Left ventricle myocardium inferior (tissue), 1 donor: ENCODE data around the gene MICOS13. TPM values are rescaled to one million over a fixed set of nuclear protein-coding genes. Genes with fewer than 3 reads are reported as not detected.

ENCODE experiments used
- DNase-seq: peaks from one replicate; pipeline ENCODE4 v3.0.0-alpha.2; 2020
- H3K27ac ChIP-seq: fragments of 200-600 bp; replicated peaks from 2 replicates; pipeline ENCODE4 v1.8.0; 2021
- H3K27me3 ChIP-seq: fragments of 200-600 bp; 2 replicates; pipeline ENCODE4 v1.8.0; 2021; ENCODE audit warnings: low read depth
- H3K36me3 ChIP-seq: fragments of 200-600 bp; 2 replicates; pipeline ENCODE4 v1.8.0; 2021
- H3K4me1 ChIP-seq: fragments of 200-600 bp; 2 replicates; pipeline ENCODE4 v1.8.0; 2021
- H3K4me3 ChIP-seq: fragments of 200-600 bp; 2 replicates; pipeline ENCODE4 v1.8.0; 2021; ENCODE audit warnings: mild to moderate bottlenecking, moderate library complexity
- H3K9me3 ChIP-seq: fragments of 200-600 bp; replicated peaks from 2 replicates; pipeline ENCODE4 v1.8.0; 2021
- CTCF ChIP-seq: fragments of 200-600 bp; IDR thresholded peaks from 2 replicates; pipeline ENCODE4 v1.8.0; 2021; ENCODE audit warnings: antibody characterized with exemption, mild to moderate bottlenecking, borderline replicate concordance
- intact Hi-C: fragments of 100-400 bp; cut with micrococcal nuclease; formaldehyde crosslinking; loops from one replicate; pipeline ENCODE4 v1.11.0; 2022
- total RNA-seq: library from RNA; stranded (reverse); fragmentation: NEBNext Ultra II Directional; extraction: Animal tissue kit (Norgen Biotek cat#: 25700); gene quantifications from one replicate; pipeline ENCODE4 v1.2.1, GENCODE V29; 2021
- donor health status: DM: no; HTN: yes; CAD: no; lungs with severe emphysema.

The MICOS13 gene
- total RNA-seq, 1 donor from 2014 or later = 155 TPM

- no peak overlapping the region for H3K4me3 ChIP-seq
- TF ChIP-seq CTCF = no peak
- H3K27me3 ChIP-seq = no peaks in the 10 kb centered on the region
- H3K27ac ChIP-seq = no peak overlapping the region
- no peaks in the 10 kb centered on the region for H3K9me3 ChIP-seq
- DNase-seq = no peak
- no peaks in the 10 kb centered on the region for H3K4me1 ChIP-seq
- peaks cover 100% of the 10 kb centered on the region for H3K36me3 ChIP-seq
- intact Hi-C loops = no loop called here
These were observed 25.4 kb downstream of the MICOS13 start for GRCh38 chr19:5654931-5655330.

- H3K4me1 ChIP-seq = no peaks in the 10 kb centered on the region
- no peaks in the 10 kb centered on the region for H3K9me3 ChIP-seq
- H3K36me3 ChIP-seq = peaks cover 92% of the 10 kb centered on the region
- H3K27ac ChIP-seq = no peak overlapping the region
- intact Hi-C loops = no loop called here
- TF ChIP-seq CTCF = no peak
- DNase-seq = no peak
- no peak overlapping the region for H3K4me3 ChIP-seq
- no peaks in the 10 kb centered on the region for H3K27me3 ChIP-seq
These were observed 28.1 kb downstream of the MICOS13 start for GRCh38 chr19:5652261-5652660.

GRCh38 chr19:5651361-5651760 lies 29.0 kb downstream of the MICOS13 start:
- no peak for DNase-seq
- H3K4me1 ChIP-seq = no peaks in the 10 kb centered on the region
- H3K36me3 ChIP-seq = peaks cover 92% of the 10 kb centered on the region
- no peaks in the 10 kb centered on the region for H3K9me3 ChIP-seq
- no peak overlapping the region for H3K4me3 ChIP-seq
- H3K27me3 ChIP-seq = no peaks in the 10 kb centered on the region
- TF ChIP-seq CTCF = no peak
- intact Hi-C loops = no loop called here
- no peak overlapping the region for H3K27ac ChIP-seq

GRCh38 chr19:5648464-5648863 lies 31.9 kb downstream of the MICOS13 start:
- peaks cover 92% of the 10 kb centered on the region for H3K36me3 ChIP-seq
- H3K27ac ChIP-seq = no peak overlapping the region
- intact Hi-C loops = no loop called here
- no peak for DNase-seq
- no peaks in the 10 kb centered on the region for H3K9me3 ChIP-seq
- TF ChIP-seq CTCF = no peak
- H3K4me3 ChIP-seq = no peak overlapping the region
- no peaks in the 10 kb centered on the region for H3K27me3 ChIP-seq
- H3K4me1 ChIP-seq = no peaks in the 10 kb centered on the region

GRCh38 chr19:5646703-5647102 lies 33.6 kb downstream of the MICOS13 start:
- no peaks in the 10 kb centered on the region for H3K9me3 ChIP-seq
- no peaks in the 10 kb centered on the region for H3K27me3 ChIP-seq
- TF ChIP-seq CTCF = no peak
- peaks cover 92% of the 10 kb centered on the region for H3K36me3 ChIP-seq
- H3K27ac ChIP-seq = no peak overlapping the region
- H3K4me1 ChIP-seq = no peaks in the 10 kb centered on the region
- DNase-seq = no peak
- intact Hi-C loops = no loop called here
- H3K4me3 ChIP-seq = no peak overlapping the region

- no peak for TF ChIP-seq CTCF
These were observed 34.9 kb downstream of the MICOS13 start for GRCh38 chr19:5645409-5645808.

More at GRCh38 chr19:5645409-5645808, 34.9 kb downstream of the MICOS13 start:
- no peak for DNase-seq
- H3K4me3 ChIP-seq = no peak overlapping the region
- intact Hi-C loops = no loop called here
- H3K4me1 ChIP-seq = no peaks in the 10 kb centered on the region
- no peaks in the 10 kb centered on the region for H3K9me3 ChIP-seq
- no peaks in the 10 kb centered on the region for H3K27me3 ChIP-seq
- H3K36me3 ChIP-seq = peaks cover 83% of the 10 kb centered on the region
- H3K27ac ChIP-seq = no peak overlapping the region
